ENCODE data around the gene OGFR. TPM values are rescaled to one million over a fixed set of nuclear protein-coding genes. Genes with fewer than 3 reads are reported as not detected.

OGFR gene
- total and polyA plus RNA-seq, 2 experiments from 2014 or later = 9.9 to 52.2 TPM

- TF ChIP-seq EZH2phosphoT487 (IDR thresholded peaks at IDR 0.05; ENCODE audit: insufficient read depth, low read depth) (no peak), EZH2 (IDR thresholded peaks at IDR 0.05; ENCODE audit: insufficient read depth, poor library complexity, severe bottlenecking) (no peak)
- in situ Hi-C loops (cut with MboI) = no loop called here
- no peak overlapping the region for H3K4me3 ChIP-seq
- no peak overlapping the region for H3K27ac ChIP-seq
- 0 out of 2 replicates have a peak overlapping the region, but pooled peaks have one; percentile 0 for H2AFZ ChIP-seq
- H3K4me2 ChIP-seq (ENCODE audit: unreplicated experiment) = no peak overlapping the region
- DNase-seq = no peak
- 46 to 49% methylated on average over 11 of the region's 11 CpGs for WGBS, 2 experiments (ENCODE audit: low coverage in 1 of 2, low lambda C conversion rate in 2 of 2, missing lambda C conversion rate in 2 of 2)
- H3K9me3 ChIP-seq (ENCODE audit: low read depth) = no peaks in the 10 kb centered on the region
- H3K9me2 ChIP-seq (ENCODE audit: insufficient read depth) = no peaks in the 10 kb centered on the region
- no peaks in the 10 kb centered on the region for H3K36me3 ChIP-seq (ENCODE audit: low read depth)
- peaks cover 4% of the 10 kb centered on the region; the same call in 1 of the 2 replicates for H3K27me3 ChIP-seq (replicated peaks; ENCODE audit: insufficient read depth)
- peaks cover 6% of the 10 kb centered on the region for H3K4me1 ChIP-seq (ENCODE audit: insufficient read depth)
- no peaks in the 10 kb centered on the region for H3F3A ChIP-seq (ENCODE audit: insufficient read depth)
- H3K9ac ChIP-seq = no peak overlapping the region
- no peaks in the 10 kb centered on the region for H3K79me2 ChIP-seq (ENCODE audit: insufficient read depth)
- no peaks in the 10 kb centered on the region for H4K20me1 ChIP-seq (ENCODE audit: insufficient read depth)
Observed at GRCh38 chr20:62772619-62772989, 32.0 kb upstream of the OGFR start.

- H3K36me3 ChIP-seq (ENCODE audit: low read depth) = no peaks in the 10 kb centered on the region
- H3K27ac ChIP-seq = no peak overlapping the region
- H4K20me1 ChIP-seq (ENCODE audit: insufficient read depth) = no peaks in the 10 kb centered on the region
- no peaks in the 10 kb centered on the region for H3F3A ChIP-seq (ENCODE audit: insufficient read depth)
- peak overlapping the region; percentile 41 for H3K4me2 ChIP-seq (ENCODE audit: unreplicated experiment)
- H3K27me3 ChIP-seq (replicated peaks; ENCODE audit: insufficient read depth) = peaks cover 4% of the 10 kb centered on the region; the same call in 1 of the 2 replicates
- peaks cover 6% of the 10 kb centered on the region for H3K4me1 ChIP-seq (ENCODE audit: insufficient read depth)
- no peaks in the 10 kb centered on the region for H3K79me2 ChIP-seq (ENCODE audit: insufficient read depth)
- no peak for TF ChIP-seq EZH2phosphoT487 (IDR thresholded peaks at IDR 0.05; ENCODE audit: insufficient read depth, low read depth)
- no peak for TF ChIP-seq EZH2 (IDR thresholded peaks at IDR 0.05; ENCODE audit: insufficient read depth, poor library complexity, severe bottlenecking)
- no peaks in the 10 kb centered on the region for H3K9me3 ChIP-seq (ENCODE audit: low read depth)
- DNase-seq = peak; percentile 68
- no peak overlapping the region for H3K4me3 ChIP-seq
- no peak overlapping the region for H3K9ac ChIP-seq
- in situ Hi-C loops (cut with MboI) = no loop called here
- H3K9me2 ChIP-seq (ENCODE audit: insufficient read depth) = no peaks in the 10 kb centered on the region
- 11 to 14% methylated on average over 19 of the region's 19 CpGs for WGBS, 2 experiments (ENCODE audit: low coverage in 1 of 2, low lambda C conversion rate in 2 of 2, missing lambda C conversion rate in 2 of 2)
- H2AFZ ChIP-seq = 0 out of 2 replicates have a peak overlapping the region, but pooled peaks have one; percentile 0
Observed at GRCh38 chr20:62772990-62773844, 31.4 kb upstream of the OGFR start.

DNA sequence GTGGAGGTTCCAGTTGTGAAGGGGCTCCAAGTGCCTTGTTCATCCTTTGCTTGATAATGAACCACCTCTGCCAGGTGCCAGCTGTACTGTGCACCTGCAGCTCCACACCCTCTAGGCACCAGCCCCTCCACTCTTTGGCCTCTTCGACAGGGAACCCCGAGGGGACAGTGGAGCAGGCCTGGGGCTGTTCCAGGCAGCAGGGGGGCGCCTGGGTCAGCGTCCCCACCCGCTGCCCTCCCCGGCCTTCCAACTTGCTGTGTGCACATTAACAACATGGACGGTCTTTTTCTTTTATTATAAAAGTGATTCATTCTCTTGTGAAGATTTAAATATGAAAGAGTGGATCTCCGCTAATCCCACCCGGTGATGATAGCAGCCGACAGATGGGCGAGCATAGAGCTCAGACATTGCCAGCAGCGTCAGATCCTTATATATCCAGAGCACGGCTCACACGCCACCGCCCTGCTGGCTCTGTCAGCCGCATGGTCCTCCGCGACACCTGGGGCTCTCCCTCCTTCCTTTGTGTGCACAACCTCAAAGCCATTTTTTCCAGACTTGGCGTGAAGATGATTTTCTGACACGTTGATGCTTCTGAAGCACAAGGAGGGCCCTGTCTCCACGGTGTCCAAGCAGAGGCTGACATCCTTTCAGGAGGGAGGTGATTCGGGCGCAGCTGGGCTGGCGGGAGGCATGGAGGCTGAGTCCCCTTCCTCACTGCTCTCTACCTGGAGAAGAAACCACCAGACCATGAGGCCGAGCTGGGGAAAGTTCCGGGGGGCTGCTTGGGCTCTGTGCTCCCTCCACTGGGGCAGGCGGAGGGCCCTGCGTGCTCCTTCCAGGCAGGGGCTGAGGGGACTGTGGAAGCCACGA, 30.6 kb upstream of the OGFR start:
- no peaks in the 10 kb centered on the region for H3K9me2 ChIP-seq (ENCODE audit: insufficient read depth)
- H3K9me3 ChIP-seq (ENCODE audit: low read depth) = no peaks in the 10 kb centered on the region
- no peak overlapping the region for H3K4me2 ChIP-seq (ENCODE audit: unreplicated experiment)
- H3K27me3 ChIP-seq (replicated peaks; ENCODE audit: insufficient read depth) = no peaks in the 10 kb centered on the region
- H3F3A ChIP-seq (ENCODE audit: insufficient read depth) = no peaks in the 10 kb centered on the region
- in situ Hi-C loops (cut with MboI) = no loop called here
- no peak overlapping the region for H3K9ac ChIP-seq
- no peak overlapping the region for H3K27ac ChIP-seq
- no peak overlapping the region for H3K4me3 ChIP-seq
- H3K79me2 ChIP-seq (ENCODE audit: insufficient read depth) = no peaks in the 10 kb centered on the region
- H3K4me1 ChIP-seq (ENCODE audit: insufficient read depth) = peaks cover 6% of the 10 kb centered on the region
- TF ChIP-seq EZH2phosphoT487 (IDR thresholded peaks at IDR 0.05; ENCODE audit: insufficient read depth, low read depth) = no peak
- no peak for TF ChIP-seq EZH2 (IDR thresholded peaks at IDR 0.05; ENCODE audit: insufficient read depth, poor library complexity, severe bottlenecking)
- no peaks in the 10 kb centered on the region for H3K36me3 ChIP-seq (ENCODE audit: low read depth)
- no peaks in the 10 kb centered on the region for H4K20me1 ChIP-seq (ENCODE audit: insufficient read depth)
- H2AFZ ChIP-seq = no peak overlapping the region
- WGBS, 2 experiments (ENCODE audit: low coverage in 1 of 2, low lambda C conversion rate in 2 of 2, missing lambda C conversion rate in 2 of 2) = 42 to 54% methylated on average over 29 of the region's 29 CpGs
- DNase-seq = no peak

GRCh38 chr20:62774762-62775161, 29.9 kb upstream of the OGFR start:
- no peak overlapping the region for H3K4me3 ChIP-seq
- no peaks in the 10 kb centered on the region for H3K27me3 ChIP-seq (replicated peaks; ENCODE audit: insufficient read depth)
- H3K4me2 ChIP-seq (ENCODE audit: unreplicated experiment) = no peak overlapping the region
- no peaks in the 10 kb centered on the region for H3K9me2 ChIP-seq (ENCODE audit: insufficient read depth)
- TF ChIP-seq EZH2 (IDR thresholded peaks at IDR 0.05; ENCODE audit: insufficient read depth, poor library complexity, severe bottlenecking) (no peak), EZH2phosphoT487 (IDR thresholded peaks at IDR 0.05; ENCODE audit: insufficient read depth, low read depth) (no peak)
- 50 to 61% methylated on average over 8 of the region's 8 CpGs for WGBS, 2 experiments (ENCODE audit: low coverage in 1 of 2, low lambda C conversion rate in 2 of 2, missing lambda C conversion rate in 2 of 2)
- DNase-seq = no peak
- no peak overlapping the region for H3K9ac ChIP-seq
- no peaks in the 10 kb centered on the region for H3K9me3 ChIP-seq (ENCODE audit: low read depth)
- H3F3A ChIP-seq (ENCODE audit: insufficient read depth) = no peaks in the 10 kb centered on the region
- H3K27ac ChIP-seq = no peak overlapping the region
- H3K4me1 ChIP-seq (ENCODE audit: insufficient read depth) = peaks cover 6% of the 10 kb centered on the region
- no peaks in the 10 kb centered on the region for H3K36me3 ChIP-seq (ENCODE audit: low read depth)
- no peak overlapping the region for H2AFZ ChIP-seq
- H3K79me2 ChIP-seq (ENCODE audit: insufficient read depth) = no peaks in the 10 kb centered on the region
- H4K20me1 ChIP-seq (ENCODE audit: insufficient read depth) = no peaks in the 10 kb centered on the region
- in situ Hi-C loops (cut with MboI) = loop anchor here (25.0 kb wide), 1 partner anchor 262 kb away; no protein-coding TSS in a partner anchor
